Hepatic stellate cell (primary cell): ENCODE measurements around the gene ARID5B.

ENCODE experiments used
- DNase-seq: peaks from one replicate; pipeline ENCODE4 v3.0.0; 2011; ENCODE audit warnings: low spot score

ARID5B gene

DNA sequence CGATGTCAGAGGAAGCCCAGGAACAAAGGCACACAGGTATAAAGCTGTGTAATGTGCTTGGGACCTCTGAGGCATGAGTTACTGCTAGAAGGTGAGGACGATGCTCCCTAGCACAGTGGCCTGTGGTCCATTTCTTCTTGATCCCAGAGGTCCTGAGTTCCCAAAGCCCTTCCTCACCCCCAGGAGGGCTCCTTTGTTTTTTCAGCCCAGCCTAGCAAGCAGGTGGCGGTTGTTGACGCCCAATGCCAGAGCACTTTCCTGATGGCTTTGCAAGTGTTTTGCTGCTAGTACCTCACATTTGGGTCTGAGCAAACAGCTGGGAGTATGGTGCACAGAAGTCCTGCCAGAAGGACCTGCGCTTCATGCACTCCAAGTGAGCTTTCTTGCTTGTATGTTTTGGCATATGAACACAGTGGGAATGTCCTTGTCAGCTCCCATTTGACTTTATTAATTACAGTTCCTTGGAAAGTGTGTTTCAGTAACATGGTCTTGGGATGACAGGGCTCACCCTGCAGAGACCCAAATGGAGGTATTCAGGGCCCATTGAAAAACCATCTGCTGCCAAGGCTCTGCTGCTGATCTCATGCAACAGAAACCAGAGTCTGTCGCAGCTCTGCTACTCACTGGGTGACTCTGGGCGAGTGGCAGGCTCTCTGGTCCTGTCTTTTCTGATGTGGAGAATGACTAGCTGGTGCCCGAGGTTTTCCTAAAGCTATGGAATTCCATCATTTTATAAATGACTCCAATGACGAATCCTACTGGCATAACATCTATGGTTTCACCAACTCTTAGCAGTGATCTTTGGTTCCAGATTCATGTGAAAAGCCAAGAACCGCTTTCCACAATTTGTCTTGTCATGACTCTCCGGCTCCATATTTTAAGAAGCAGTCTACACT, 134.9 kb downstream of the ARID5B start:
- DNase-seq: no peak

DNA sequence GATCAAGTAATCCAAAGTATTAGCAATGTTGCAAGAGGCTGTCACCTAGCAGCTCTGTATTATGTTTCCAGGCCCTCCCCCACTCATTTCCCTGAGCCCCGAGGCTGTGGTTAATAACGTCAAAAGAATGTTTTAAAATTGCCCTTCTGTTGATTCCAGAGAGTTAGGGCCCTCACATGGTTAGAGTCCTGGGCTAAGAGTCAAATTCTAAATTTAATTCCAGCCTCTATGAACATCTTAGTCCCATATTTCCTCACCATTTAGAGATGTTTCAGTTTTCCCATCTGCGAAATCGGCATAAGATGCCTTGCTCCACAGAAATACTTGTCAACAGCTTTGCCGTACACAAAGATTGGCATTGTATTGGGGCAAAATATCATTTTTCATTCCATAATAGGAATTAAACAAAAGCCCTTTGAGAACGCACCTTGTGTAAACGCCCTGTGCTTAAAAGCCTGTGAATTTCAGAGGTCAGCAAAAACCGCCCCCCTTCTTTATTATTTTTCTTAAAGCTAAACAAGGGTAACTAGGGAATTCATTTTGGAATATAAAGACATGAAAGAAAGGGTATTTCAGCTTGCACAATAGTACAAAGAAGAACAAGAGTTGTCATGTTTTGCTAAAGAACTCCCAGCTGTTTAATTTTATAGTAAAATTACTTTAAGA, 135.8 kb downstream of the ARID5B start:
- peak; percentile 43 for DNase-seq

DNA sequence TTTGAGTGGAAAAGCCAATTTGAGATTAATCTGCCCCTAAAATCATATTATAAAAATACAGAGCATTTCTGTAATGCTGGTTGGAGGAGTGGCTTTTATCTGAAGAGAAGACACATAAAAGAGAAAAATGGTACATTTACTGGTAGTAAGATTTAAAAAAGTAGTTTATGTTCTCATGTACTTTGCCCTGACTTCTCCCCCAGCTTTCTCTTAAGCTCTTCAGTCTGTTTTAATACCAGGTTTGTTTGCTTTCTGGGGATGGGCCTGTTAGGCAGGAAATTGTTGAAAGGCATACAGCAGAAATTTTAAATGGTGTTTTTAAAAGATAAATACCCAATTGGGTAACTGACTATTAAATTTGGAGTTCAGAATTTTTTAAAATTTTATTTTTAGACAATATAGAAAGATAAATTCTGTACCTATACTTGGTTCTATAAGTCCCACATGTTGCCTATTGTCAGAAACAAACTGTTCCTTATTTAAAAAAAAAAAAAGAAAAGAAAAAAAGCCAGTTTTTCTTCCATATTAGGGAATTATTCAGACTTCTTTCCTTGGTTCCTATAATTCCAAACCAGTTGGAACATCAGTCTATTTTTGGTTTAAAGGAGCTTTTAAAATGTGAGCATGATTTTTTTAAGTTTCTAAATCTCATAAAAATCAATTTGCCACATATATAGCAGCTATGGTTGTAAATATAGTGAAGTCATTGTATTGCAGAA, 136.6 kb downstream of the ARID5B start:
- no peak for DNase-seq

DNA sequence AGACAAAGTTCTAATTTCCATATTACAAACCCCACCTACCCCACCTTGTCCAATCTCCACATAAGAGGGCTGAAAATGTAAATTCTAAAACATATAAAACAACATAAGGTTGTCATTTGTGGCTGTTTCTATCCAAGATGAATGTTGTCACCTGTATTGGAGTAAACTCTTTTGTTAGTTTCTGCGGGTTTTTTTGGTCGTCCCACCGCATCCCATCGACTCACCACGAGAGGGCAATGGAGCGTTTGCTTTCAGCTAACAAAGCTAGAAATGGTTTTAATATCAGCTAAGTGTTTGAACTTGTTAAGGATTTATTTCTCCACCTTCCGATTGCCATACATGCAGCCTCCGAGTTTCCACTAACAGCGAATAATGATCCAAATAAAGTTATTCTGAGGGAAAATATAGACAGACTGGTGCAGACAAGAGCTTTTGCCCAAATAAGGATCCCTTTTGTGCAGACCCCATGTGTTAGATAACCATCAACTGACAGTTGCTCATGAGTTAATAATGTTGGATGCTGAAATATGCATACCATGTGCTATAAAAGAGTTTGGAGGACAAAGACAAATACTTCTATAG, 137.2 kb downstream of the ARID5B start:
- DNase-seq: peak; percentile 40

DNA sequence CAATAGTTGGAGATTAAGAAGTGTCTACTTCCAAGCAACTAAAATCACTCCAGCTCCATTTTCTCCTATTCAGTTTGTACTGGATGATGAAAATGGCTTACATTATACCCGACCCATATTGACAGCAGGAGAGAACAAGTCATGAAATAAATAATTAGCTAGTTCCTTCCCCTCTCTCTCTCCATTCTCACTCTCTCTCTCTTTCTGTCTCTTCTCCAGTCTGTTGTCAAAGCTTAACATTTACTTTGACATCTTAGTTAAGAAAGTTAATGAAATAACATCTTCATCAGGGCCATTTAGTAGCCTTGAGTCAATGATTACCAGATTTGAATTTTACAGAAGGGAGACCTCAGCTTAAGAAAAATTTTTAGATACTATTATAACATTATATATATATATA, 138.5 kb downstream of the ARID5B start:
- no peak for DNase-seq

DNA sequence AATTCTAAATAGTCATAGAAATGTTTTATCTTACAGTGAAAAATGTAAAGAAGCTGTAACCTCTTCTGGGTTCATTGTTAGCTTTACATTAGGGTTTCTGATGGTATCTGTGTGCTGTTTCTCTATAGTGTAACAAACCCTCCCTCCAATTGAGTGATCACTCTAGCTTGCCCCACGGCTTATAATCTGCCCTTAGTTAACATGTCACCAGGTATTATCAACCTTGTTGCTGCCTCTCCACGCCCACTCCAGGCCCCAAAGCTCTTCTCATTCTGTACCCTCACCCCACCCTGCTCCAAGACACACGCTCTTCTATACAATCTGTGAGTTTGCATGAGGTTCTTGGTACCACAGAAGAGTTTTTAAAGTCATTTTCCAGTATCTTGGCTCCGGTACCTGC, 139.4 kb downstream of the ARID5B start:
- no peak for DNase-seq

DNA sequence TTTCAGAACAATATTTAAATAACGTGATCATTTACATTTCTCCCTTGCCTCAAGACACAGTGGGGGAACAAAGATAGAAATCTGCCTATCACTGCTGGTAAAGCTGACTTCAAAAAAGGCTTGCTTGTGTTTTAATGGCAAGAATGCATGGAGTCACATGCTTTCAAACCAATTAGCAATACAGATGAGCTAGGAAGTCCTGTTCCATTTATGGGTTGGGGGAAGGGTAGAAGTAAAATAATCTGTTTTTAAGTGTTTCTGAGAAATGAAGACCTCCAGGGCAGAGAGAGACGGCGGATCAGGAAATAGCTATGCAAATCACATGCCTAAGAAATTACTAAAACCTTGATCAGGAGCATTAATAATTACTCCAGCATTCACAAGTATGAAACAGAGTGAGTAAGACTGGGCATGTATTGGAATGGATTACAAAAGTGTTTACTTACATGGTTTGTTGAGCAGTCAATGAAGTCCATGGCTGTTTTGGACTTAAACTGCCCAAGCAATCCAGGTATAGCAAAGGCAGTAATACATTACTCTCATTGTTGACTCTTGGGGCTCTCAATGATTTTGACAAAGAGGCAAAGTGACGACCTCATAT, 142.0 kb downstream of the ARID5B start:
- DNase-seq: no peak

DNA sequence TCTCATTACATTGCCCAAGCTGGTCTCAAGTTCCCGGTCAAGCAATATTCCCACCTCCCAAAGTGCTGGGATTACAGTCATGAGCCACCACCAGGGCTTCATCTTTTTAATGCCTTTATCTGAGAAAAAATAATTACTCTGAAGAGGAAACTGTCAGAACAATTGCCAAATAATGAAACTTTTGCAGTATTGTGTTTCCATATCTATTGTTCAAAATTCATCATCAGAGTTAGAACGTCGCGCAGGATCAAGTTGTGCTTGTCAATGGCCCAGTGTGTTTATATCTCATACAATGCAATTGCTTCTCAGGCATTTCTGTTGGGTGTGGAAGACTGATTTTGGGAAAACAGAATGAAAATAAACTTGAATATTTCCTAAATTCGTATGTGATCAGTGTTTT, 143.1 kb downstream of the ARID5B start:
- DNase-seq: no peak

DNA sequence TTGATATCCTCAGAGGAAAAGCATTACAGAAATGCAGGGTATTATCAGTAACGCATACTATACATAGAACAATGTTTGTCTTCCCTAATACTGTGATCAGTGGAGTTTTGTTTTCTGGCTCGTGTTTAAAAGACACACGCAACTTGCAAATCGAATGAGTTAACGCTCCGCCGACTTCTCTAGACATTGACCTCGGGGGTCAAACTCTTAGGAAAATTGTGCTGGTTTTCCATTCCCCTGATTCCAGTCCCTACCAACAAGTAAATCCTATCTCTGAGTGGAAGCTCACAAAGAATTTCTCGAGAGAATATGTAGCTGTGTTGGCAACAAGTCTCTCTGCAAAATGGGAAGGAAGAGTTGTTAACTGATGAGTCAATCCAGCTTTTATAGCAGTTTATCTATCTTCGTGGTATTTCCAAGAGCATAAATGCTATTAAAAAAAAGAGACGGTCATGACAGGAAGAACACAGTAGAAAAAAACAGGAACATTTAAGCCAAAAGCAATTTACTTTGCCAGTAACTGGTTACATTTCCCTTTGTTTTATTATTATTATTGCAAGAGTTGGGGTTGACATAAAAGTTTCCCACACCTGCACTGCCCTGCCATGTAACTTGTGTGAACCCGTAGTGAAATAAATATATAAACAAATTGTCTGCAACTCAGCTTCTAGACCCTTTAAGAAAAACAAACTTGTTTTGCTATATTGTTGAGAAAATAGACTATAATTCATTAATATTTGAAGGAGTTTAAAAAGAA, 144.4 kb downstream of the ARID5B start:
- DNase-seq: peak; percentile 32

DNA sequence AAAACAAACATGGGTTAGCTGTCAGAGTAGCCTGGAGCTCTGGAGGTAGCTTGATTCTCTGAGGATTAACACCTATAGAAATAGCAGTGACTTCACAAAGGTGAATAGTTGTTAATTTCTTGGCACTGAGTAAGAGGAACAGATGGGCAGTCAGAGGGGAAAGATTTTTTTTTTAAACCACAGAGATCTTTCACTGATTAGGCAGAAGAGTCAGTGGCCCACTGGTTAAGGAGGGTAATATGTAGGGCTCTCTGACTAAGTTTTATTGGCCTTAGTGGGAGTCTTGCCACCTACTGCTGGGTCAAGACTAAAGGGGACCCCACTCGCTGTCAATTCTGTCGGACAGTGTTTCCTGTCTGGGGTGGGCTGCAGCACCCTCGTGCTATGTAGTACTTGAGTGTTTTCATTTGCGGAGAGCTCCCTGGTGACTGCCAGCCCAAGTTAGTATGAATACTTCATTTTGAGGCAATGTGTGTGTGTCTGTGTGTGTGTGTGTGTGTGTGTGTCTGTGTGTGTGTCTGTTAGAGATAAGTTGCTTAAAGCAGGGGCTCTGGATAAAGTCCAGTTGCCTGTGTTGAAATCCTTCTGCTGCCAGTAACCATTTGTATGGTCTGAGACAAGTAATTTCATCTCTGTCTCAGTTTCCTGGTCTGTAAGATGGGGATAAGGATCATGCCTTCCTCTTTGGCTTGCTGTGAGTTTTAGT, 145.2 kb downstream of the ARID5B start:
- no peak for DNase-seq

DNA sequence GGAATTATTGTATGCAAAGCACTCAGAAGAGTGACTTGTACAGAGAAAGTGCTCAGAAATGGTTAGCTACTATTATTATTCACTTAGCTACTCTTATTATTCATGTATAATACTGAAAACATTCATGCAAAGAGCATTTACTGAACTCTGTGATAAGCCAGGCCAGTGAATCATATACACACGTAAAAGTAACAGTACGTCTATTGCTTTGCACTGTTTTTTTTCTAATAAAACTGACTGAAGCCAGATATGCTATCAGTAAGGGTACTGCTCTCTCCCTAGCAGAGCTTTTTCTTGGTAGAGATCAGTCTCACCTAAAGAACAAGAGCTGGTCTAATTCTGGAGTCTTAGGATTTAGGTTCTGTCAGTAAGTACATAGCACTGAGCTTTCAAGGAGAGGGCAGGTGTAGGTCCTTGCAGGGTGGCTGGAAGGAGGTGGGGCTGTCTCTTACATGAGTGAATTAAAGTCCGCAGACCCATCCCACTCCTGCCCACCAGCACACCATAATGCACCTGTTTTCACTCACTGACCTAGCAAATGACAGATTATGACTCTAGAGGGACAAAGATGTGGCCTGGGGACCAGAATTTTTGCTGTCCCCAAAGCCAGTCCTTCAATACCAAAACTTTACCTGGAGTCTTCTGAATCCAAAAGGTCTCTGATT, 145.9 kb downstream of the ARID5B start:
- DNase-seq: no peak

DNA sequence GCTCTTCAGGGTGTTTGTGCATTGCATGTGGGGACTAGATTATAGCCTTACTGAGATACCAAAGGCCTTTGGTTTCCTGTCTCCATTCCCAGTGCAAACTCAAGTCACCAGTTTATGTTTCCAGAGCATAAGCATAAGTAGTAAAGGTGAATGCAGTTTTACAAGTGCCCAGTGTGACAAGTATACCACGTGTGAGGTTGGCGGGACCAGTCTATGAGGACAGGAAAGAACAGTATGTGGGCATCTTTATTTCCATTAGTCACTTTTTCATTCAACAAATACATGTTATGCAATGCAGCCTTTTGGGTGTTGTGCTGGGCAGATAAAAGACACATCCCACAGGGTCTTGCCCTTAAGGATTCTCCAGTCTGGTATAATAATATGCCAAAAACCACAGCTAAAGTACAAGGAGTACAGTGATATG, 146.5 kb downstream of the ARID5B start:
- DNase-seq: no peak

DNA sequence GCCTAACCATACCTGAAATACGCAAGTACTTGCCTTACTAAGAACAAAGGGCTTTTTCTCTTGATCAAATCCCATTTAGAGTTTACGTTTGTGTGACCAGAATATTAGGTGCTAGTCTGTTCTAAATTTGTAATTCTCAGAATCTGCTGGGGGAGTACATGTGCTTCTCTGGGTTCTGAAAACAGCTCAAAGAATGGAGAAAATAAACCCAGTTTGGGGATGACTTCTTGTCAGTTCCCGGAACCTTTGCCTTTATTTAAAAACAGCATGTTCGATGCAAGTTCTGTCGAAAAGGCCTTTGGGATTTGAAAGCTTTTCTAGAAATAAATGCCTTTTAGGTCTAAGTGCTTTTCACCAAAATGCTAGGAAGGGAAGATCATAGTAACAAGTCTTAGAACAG, 147.0 kb downstream of the ARID5B start:
- no peak for DNase-seq

DNA sequence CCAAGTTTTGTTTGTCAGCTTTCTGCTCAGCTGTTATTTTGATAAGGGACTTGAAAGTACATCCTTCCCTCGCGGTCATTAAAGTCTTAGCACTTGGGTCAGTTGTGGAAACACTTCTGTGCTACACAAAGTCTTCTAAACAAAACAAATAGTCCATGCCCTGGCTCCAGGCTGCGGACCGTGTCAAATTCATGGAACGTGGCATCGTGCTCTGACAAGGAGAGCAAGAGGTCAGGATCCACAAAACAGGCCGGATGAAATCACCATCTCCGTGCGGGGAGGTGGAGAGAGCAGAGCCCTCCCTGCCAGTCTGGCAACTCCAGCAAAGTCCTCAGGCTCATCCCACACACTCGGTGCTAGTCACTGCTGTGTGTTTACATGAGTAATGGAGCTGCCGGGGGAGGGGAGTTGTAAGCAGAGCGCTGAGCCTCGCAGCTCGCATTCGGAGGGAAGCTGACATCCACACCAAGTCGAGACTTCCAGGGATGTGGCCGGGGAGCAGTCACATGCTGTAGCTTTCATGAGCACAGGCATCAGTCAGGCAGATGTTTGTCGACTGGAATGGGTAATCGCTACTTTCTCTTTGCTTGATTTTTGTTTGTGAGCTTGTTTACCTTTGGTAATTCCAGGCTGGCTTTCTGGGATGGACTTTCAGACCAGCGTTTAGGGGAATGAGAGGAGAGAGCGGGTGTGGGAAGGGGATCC, 147.6 kb downstream of the ARID5B start:
- peak; percentile 78 for DNase-seq

DNA sequence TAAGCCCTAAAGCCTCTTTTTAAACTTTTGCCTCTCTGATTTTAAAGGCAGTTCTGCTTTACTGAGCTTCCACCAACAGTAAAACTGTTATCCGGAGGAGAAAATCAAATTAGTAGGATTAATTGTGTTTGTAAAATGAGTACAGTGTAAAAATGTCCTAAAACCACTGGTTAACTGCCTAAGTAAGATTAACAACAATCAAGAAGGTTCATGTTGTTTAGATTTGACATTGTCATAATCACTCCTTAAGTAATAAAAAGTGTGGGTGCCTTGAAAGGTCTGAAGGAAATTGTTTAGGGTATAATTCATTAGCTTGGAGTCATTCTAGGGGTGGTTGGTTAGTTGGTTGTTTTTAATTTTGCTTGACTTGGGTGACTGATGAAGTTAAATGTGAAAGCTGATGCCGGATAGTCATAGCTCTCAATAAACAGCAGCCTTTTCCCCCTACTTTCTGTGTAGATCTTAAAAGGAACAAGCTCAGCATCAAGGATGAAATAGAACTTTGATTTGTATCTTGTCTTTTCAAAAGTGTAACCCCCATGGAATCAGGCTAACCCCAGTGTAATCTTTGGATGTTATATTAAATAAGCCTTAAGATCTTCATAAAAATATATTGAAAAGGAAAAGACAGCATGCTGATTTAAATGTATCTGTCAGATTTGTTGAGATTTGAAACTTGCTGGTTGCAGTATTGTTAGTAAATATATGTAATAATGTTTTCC, 148.3 kb downstream of the ARID5B start:
- DNase-seq: no peak

DNA sequence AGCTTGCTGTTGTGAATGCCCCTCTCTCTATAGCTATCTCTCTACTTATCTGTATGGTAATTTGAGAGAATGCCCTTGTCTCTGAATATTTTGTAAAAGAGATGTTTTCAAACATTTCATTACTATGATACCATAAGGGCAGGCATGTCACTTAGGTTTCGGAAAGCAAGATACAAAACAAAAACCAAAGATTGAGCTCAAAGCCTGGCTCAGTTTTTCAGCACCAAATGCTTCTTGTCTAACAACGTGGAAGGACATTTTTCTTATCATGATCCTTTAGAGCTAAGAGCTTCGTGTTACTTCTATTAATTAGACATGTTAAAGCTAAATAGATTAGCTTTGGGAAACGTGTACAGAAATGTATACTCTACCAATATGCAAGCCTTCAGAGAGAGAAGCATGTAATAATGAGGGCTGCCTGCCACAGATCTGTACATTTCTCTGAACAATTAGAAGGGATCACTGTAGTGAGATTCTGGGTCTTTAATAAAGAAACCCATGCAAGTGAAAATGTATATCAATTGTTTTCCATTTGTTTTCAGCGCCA, 148.9 kb downstream of the ARID5B start:
- DNase-seq: no peak

DNA sequence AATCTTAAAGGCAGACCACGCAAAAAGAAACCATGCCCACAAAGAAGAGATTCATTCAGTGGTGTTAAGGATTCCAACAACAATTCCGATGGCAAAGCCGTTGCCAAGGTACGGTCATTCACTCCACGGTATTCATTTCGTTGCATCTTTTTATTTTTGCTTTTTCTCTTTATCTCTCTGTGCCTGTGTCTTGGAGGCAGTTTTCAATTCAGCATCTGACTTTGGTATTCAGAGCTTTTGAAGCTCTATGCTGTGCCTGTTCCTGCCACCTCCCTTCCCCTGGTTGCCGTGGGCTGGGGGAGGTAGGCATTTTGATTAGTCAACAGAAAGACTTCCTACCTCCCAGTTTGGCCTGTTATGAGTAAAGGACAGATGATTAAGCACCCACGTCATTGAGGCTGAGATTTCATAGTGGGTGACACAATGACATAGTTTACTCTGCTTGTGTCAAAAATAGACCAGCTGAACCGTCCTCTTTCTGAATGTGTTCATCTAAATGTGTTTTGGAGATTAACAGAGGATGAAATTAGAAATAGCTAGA, 149.5 kb downstream of the ARID5B start:
- DNase-seq: peak; percentile 55

DNA sequence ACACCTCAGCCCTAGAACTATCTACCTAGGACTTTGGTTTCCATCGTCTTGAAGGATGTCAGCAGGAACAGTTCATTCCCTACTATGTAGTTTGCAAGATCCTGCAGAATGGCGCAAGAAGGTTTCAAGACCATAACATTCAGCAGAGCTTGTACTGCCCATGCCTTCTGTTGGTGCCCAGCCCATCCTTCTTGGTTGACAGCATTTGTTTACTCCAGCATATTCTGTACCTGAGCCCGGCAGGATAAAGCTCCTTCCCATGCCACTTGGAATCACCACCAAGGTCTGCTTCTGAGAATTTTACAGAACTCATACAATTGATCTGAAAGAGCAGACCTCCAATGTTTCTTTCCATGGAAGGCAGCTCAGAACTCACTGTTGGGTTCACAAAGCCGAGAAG, 150.8 kb downstream of the ARID5B start:
- DNase-seq: no peak
